ENCODE measurements around the gene PCDHA4.
"Not testable (repeated sequence)": the region's sequence is repeated elsewhere in the genome, so short reads cannot be mapped to it uniquely, and the experiment has no call there.

PCDHA4 gene

GRCh38 chr5:140821375-140822280 is 14.8 kb downstream of the PCDHA4 start, which contains the start of gene PCDHA5:
PCDHA5 (plus strand) TSS chr5:140821613.
- peak in 6 of 56 donors; percentile 13 to 50 (median 36) for DNase-seq

- no peak for DNase-seq
Measured at GRCh38 chr5:140822281-140822629, 15.4 kb downstream of the PCDHA4 start.

- DNase-seq, result not testable (repeated sequence)
Measured at GRCh38 chr5:140822969-140823368, 16.1 kb downstream of the PCDHA4 start.

- DNase-seq, result no peak
Measured at GRCh38 chr5:140823475-140823874, 16.6 kb downstream of the PCDHA4 start.

- DNase-seq, result no peak
Measured at GRCh38 chr5:140827704-140828361, 21.0 kb downstream of the PCDHA4 start, which contains the start of gene PCDHA6. PCDHA6 (plus strand) TSS chr5:140827960; CDS start chr5:140828092, 132 bp downstream.

- DNase-seq, result no peak
Measured at GRCh38 chr5:140828362-140828737, 21.5 kb downstream of the PCDHA4 start.

- not testable (repeated sequence) for DNase-seq
Measured at GRCh38 chr5:140829511-140830501, 22.9 kb downstream of the PCDHA4 start.

GRCh38 chr5:140833993-140834392 is 27.1 kb downstream of the PCDHA4 start, which contains the start of gene PCDHA7:
PCDHA7 (plus strand) TSS chr5:140834269; CDS start chr5:140834384, 115 bp downstream.
- DNase-seq, result no peak

- DNase-seq, result not testable (repeated sequence)
Measured at GRCh38 chr5:140834439-140835008, 27.7 kb downstream of the PCDHA4 start.

GRCh38 chr5:140835622-140836510 is 29.0 kb downstream of the PCDHA4 start:
- DNase-seq, result no peak

GRCh38 chr5:140840978-140841962 is 34.4 kb downstream of the PCDHA4 start, which contains the start of gene PCDHA8:
PCDHA8 (plus strand) TSS chr5:140841187; CDS start chr5:140841322, 135 bp downstream.
- DNase-seq, result peak in 3 of 56 donors; percentile 25 to 60 (median 34)

- DNase-seq, result no peak
Measured at GRCh38 chr5:140842798-140843733, 36.2 kb downstream of the PCDHA4 start.

GRCh38 chr5:140848139-140849102 is 41.6 kb downstream of the PCDHA4 start, which contains the start of gene PCDHA9:
PCDHA9 (plus strand) TSS chr5:140848382; CDS start chr5:140848496, 114 bp downstream.
- DNase-seq, result not testable (repeated sequence)

- DNase-seq, result not testable (repeated sequence)
Measured at GRCh38 chr5:140849831-140850634, 43.2 kb downstream of the PCDHA4 start.

Data from amygdala (tissue), 56 donors.